Heart left ventricle (tissue), 16 donors: Measurements from ENCODE around the gene HOXD8. TPM values are rescaled to one million over a fixed set of nuclear protein-coding genes. Genes with fewer than 3 reads are reported as not detected.

Experiments used
- ATAC-seq, 4 donors: fragments of 200-7000 bp; cut with Tn5 transposase; one replicate each; pipeline ENCODE4 v1.9.1; 2020 to 2022; ENCODE audit warnings: moderate library complexity in 4 of 4, mild to moderate bottlenecking in 3 of 4, moderate number of reproducible peaks in 1 of 4
- DNase-seq, 5 donors: peaks; one replicate each; pipeline ENCODE4 v3.0.0-alpha.2; 2020
- H3K27ac ChIP-seq, 12 donors: fragments of 200-600 bp; sonication (generic) in 4 of 12; one replicate each; pipeline versions ENCODE4 v1.5.0 to v1.8.0; 2016 to 2022; ENCODE audit warnings: mild to moderate bottlenecking in 2 of 12
- H3K27me3 ChIP-seq, 9 donors: fragments of 200-600 bp; sonication (generic) in 2 of 9; one replicate each; pipeline versions ENCODE4 v1.5.1 to v1.8.0; 2016 to 2022; ENCODE audit warnings: mild to moderate bottlenecking in 3 of 9
- H3K36me3 ChIP-seq, 9 donors: fragments of 200-600 bp; sonication (generic) in 2 of 9; one replicate each; pipeline versions ENCODE4 v1.5.0 to v1.8.0; 2018 to 2022; ENCODE audit warnings: mild to moderate bottlenecking in 2 of 9
- H3K4me1 ChIP-seq, 12 donors: fragments of 200-600 bp; sonication (generic) in 4 of 12; one replicate each; pipeline versions ENCODE4 v1.5.0 to v1.8.0; 2016 to 2022; ENCODE audit warnings: mild to moderate bottlenecking in 3 of 12
- H3K4me3 ChIP-seq, 12 donors: fragments of 200-600 bp; sonication (generic) in 4 of 12; one replicate each; pipeline versions ENCODE4 v1.5.0 to v1.8.0; 2017 to 2022; ENCODE audit warnings: mild to moderate bottlenecking in 9 of 12, moderate library complexity in 4 of 12
- H3K9me3 ChIP-seq, 12 donors: fragments of 200-600 bp; sonication (generic) in 4 of 12; one replicate each; pipeline versions ENCODE4 v1.5.0 to v1.8.0; 2016 to 2022; ENCODE audit warnings: mild to moderate bottlenecking in 1 of 12
- POLR2A ChIP-seq, 2 donors: fragments of 450-650 bp; IDR thresholded peaks; one replicate each; pipeline ENCODE4 v1.6.1; 2017; ENCODE audit warnings: antibody characterized with exemption in 2 of 2, mild to moderate bottlenecking in 2 of 2, moderate library complexity in 2 of 2
- WGBS, 4 donors: extraction: QIAGEN DNeasy Blood & Tissue Kit in 2 of 4; methylation state at CpG; one replicate each; pipeline versions ENCODE4 v1.1.5 to v1.1.7; 2013 to 2018; 5-methylcytosine and 5-hydroxymethylcytosine counted together
- intact Hi-C, 10 donors: fragments of 100-400 bp; cut with DNase I; formaldehyde crosslinking; loops; one replicate each; pipeline versions ENCODE4 v1.11.1 to v1.14.2; 2022
- polyA plus RNA-seq, 2 donors: library from polyadenylated mRNA; stranded (reverse); fragments of 200-250 nt; gene quantifications; one replicate each; pipeline ENCODE4 v1.2.3, GENCODE V29; 2013
- total RNA-seq, 9 donors: library from RNA; depleted of rRNA in 2 of 9; stranded (reverse); fragments of >200 nt in 2 of 9; fragmentation: NEBNext Ultra II Directional in 3 of 9; extraction: Animal tissue kit (Norgen Biotek cat#: 25700) in 3 of 9; gene quantifications; one replicate each; pipeline versions ENCODE4 v1.1.0 to v1.2.4, GENCODE V29; 2016 to 2023
- TF ChIP-seq, protein P1 (sequence below), 12 donors: fragments of 200-600 bp; sonication (generic) in 4 of 12; IDR thresholded peaks; one replicate each; pipeline versions ENCODE4 v1.5.0 to v1.8.0; 2018 to 2022; ENCODE audit warnings: antibody characterized with exemption in 12 of 12, mild to moderate bottlenecking in 5 of 12
- donor health status: ischemic (EF 13 %, LVEDD 7.1; RV severe dilation, severe dysfunction).
- donor health status: healthy with polysubstance abuse.
- donor health status: DM: no; HTN: yes; CAD: no.
- donor health status: DM: no; HTN: no; CAD: no.
- donor health status: ischemic (EF 25% LVEDD 6.9; RV normal size, moderate dysfunction).
- donor health status: ischemic (EF 25% LVEDD 5.7; RV mildly dilated, moderate dysfunction).
- donor health status: healthy.
- donor health status: DM: yes; HTN: yes; CAD: no.
- donor health status: ischemic (EF 35%, LVEDD 5.7; RV mildly dilated, moderate dysfunction).
- donor health status: nonischemic (EF 11% LVEDD 7.7; RV severe dilation, severe dysfunction).
- donor health status: DM: yes; HTN: yes; CAD: no.
- donor health status: PGD.
- donor health status: ischemic (EF 29% LVEDD 5.4; RV normal size, mild dysfunction).
- donor health status: nonischemic (EF 23%, LVEDD 6.1; RV moderate dilation, normal function).

Gene HOXD8
- total and polyA plus RNA-seq, 11 donors = 0.21 to 1.8 (median 0.53) TPM

DNA sequence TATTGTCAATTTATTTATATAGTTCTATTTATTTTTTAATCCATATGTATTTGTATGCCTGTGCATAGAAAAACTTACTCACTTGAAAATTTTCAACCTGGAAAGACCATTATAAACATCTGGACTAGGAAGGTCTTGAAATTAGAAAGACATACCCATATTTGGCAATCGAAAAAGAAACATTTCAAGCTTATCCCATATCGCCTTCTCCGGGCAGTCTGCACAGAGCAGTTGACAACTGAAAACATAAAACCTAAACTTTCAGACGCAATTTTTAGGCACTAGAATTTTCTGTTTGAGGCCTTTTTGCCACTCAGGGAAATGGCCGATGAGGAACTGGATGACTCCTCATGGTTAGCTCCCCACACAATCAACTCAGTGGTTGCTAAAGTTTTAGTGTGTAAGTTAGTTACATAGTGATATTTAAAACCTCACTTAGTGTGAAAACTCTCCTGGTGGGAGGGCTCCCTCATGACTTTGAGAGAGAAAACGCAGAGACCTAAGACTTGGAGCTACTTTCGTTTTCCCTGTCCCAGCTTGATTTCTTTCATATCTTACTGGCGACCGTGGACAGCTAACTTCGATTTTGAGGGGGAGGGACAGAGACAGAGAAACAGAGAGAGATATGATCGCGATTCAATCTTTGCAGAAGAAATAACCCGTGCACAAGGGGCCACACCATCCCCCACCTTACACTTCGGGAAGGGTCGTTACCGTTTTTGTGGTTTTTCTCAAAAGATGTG lies 33.1 kb upstream of the HOXD8 start:
- Histone ChIP-seq H3K27ac (peak overlapping the region in 1 of 12 donors; percentile 86), H3K27me3 (peaks cover 93 to 100% (median 99%) of the 10 kb centered on the region in 9 donors), H3K9me3 (no peaks in the 10 kb centered on the region), H3K36me3 (no peaks in the 10 kb centered on the region), H3K4me1 (peaks cover 0 to 59% (median 18%) of the 10 kb centered on the region in 12 donors), H3K4me3 (peak overlapping the region in 10 of 12 donors; percentile 9 to 52 (median 41))
- DNase-seq (peak in 1 of 5 donors; percentile 11), ATAC-seq (no peak)
- TF ChIP-seq POLR2A (IDR thresholded peaks at IDR 0.05) = no peak
- TF ChIP-seq, protein P1, sequence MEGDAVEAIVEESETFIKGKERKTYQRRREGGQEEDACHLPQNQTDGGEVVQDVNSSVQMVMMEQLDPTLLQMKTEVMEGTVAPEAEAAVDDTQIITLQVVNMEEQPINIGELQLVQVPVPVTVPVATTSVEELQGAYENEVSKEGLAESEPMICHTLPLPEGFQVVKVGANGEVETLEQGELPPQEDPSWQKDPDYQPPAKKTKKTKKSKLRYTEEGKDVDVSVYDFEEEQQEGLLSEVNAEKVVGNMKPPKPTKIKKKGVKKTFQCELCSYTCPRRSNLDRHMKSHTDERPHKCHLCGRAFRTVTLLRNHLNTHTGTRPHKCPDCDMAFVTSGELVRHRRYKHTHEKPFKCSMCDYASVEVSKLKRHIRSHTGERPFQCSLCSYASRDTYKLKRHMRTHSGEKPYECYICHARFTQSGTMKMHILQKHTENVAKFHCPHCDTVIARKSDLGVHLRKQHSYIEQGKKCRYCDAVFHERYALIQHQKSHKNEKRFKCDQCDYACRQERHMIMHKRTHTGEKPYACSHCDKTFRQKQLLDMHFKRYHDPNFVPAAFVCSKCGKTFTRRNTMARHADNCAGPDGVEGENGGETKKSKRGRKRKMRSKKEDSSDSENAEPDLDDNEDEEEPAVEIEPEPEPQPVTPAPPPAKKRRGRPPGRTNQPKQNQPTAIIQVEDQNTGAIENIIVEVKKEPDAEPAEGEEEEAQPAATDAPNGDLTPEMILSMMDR (IDR thresholded peaks at IDR 0.05) = no peak
- intact Hi-C loops = loop anchor here in 5 of 10 donors (2.0 to 10.0 kb wide), 4 partner anchors 406 to 894 kb away; no protein-coding TSS in a partner anchor
- WGBS, 4 donors = 5 to 10% (median 8%) methylated on average over 16 of the region's 16 CpGs

DNA sequence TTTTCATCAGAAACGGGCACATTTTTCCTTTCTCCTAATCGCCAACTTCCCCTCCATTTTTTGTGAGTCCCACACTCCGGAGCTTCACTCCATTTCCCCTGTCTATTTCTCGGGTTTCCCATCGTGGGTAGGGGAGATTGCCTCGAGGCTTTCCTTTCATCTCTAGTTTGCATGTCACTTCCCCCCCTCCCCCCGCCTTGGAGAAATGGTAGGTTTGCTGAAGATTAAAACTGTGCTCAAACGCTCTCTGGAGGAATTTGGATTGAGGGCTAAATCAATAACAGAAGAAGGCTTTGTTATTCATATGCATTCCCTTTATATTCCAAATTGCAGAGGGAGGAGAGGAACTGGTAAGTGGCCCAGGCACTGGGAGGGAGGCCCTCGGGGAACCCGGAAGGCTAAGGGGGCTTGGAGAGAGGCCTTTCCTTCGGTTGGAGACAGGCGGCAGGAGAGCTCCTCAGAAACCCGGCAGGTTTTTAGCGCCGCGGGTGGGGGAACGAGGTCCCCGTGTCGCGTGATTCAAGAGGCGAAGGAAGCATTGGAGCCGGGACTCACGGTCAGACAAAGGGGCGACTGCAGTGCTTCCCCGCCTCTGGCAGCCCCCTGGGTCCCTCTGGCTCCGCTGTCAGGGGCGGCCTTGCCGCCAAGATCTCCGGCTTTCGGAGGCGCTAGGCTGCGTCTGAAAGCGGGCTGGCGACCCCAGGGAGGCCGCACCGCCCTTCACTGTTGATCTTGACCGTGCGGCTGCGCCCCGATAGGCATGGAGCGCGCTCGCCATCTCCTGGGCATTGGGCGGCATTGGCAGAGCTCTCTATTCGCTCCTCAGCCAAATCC lies 32.3 kb upstream of the HOXD8 start:
- H3K27me3 ChIP-seq = peaks cover 95 to 100% (median 99%) of the 10 kb centered on the region in 9 donors
- H3K36me3 ChIP-seq = no peaks in the 10 kb centered on the region
- peak overlapping the region in 1 of 12 donors; percentile 86 for H3K27ac ChIP-seq
- DNase-seq (peak; percentile 32 to 77 (median 50)), ATAC-seq (peak; percentile 65 to 89 (median 86))
- H3K9me3 ChIP-seq = no peaks in the 10 kb centered on the region
- 2% methylated on average over 33 to 45 of the region's 45 CpGs for WGBS, 4 donors
- intact Hi-C loops = loop anchor here in 5 of 10 donors (2.0 to 10.0 kb wide), 4 partner anchors 406 to 895 kb away; no protein-coding TSS in a partner anchor
- peaks cover 0 to 51% (median 18%) of the 10 kb centered on the region in 12 donors for H3K4me1 ChIP-seq
- TF ChIP-seq, protein P1 (IDR thresholded peaks at IDR 0.05) = peak; percentile 55 to 84 (median 74)
- no peak for TF ChIP-seq POLR2A (IDR thresholded peaks at IDR 0.05)
- H3K4me3 ChIP-seq = peak overlapping the region in 11 of 12 donors; percentile 9 to 52 (median 40)

DNA sequence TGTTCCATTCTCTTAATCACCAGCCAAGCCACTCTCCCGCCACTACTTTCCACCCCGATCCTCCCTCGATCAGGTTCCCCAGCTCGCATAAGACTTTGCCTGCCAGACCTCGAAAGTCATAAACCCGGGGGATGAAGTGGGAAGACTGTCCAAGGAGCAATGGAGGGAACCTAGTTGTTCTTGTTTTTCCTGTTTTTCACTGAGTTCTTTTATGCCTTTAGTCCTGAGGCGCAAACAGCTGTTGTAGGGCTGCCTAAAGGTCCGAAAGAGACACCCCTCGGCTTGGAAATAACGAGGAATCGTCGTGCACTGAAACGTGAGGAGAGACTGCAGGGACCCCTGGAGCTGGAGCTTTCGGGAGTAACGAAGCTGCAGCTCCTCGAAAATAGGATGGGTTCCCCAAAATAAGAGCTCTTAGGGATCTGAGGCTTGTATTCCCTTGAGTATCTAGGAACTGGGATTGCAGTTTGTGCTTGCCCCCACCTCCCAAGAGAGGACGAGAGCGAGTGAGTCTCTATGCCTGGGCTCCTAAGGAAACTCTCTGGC lies 31.6 kb upstream of the HOXD8 start:
- ATAC-seq (no peak), DNase-seq (no peak)
- peaks cover 94 to 100% (median 100%) of the 10 kb centered on the region in 9 donors for H3K27me3 ChIP-seq
- no peak for TF ChIP-seq POLR2A (IDR thresholded peaks at IDR 0.05)
- peak overlapping the region in 5 of 12 donors; percentile 27 to 52 (median 40) for H3K4me3 ChIP-seq
- WGBS, 4 donors = 2 to 4% (median 3%) methylated on average over 16 to 18 of the region's 18 CpGs
- peak overlapping the region in 1 of 12 donors; percentile 86 for H3K27ac ChIP-seq
- peaks cover 0 to 44% (median 18%) of the 10 kb centered on the region in 12 donors for H3K4me1 ChIP-seq
- intact Hi-C loops = loop anchor here in 5 of 10 donors (2.0 to 10.0 kb wide), 4 partner anchors 407 to 896 kb away; no protein-coding TSS in a partner anchor
- H3K36me3 ChIP-seq = no peaks in the 10 kb centered on the region
- H3K9me3 ChIP-seq = no peaks in the 10 kb centered on the region

DNA sequence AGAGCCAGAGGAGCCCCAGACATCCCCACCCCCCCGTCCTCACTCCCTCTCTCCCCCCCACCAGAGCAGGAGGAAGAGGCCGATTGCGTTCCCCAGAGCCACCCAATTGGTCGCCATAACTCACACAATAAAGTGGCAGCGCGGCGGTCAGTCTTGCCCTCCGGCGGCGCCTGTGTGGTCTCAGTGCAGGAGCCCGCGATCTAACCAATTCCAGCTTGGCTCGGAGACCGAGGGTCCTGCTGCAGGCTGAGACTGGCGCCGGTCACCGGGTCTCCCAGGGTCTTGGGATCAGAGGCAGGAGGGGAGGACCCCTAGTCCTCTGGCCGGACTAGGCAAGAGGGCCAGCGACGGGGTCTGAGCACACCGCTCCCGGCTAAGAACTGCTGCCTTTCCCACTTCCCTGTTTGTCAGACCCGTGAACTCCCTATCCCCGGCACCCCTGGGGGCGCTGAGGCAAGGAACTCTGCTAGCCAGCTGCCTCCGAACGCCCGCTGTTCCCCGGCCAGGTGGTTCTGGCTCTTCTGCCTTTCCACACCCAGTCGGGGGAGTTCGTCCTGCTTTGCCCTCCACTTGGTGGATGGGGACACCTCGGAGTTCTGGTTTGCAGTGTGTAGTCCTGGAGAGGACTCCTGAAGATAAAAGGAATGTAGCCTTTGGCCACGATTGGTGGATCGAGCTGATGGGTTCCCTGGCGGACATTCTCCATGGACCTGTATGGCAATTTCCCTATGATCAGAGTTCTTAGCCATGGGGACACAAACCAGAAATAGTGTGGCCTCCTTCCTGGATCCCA lies 30.9 kb upstream of the HOXD8 start:
- Histone ChIP-seq H3K4me1 (peaks cover 0 to 37% (median 16%) of the 10 kb centered on the region in 12 donors), H3K27me3 (peaks cover 92 to 100% (median 100%) of the 10 kb centered on the region in 9 donors), H3K4me3 (no peak overlapping the region), H3K27ac (peak overlapping the region in 1 of 12 donors; percentile 86), H3K9me3 (no peaks in the 10 kb centered on the region), H3K36me3 (no peaks in the 10 kb centered on the region)
- DNase-seq (peak in 1 of 5 donors; percentile 14), ATAC-seq (no peak)
- TF ChIP-seq POLR2A (IDR thresholded peaks at IDR 0.05) = no peak
- TF ChIP-seq, protein P1 (IDR thresholded peaks at IDR 0.05) = no peak
- 2 to 11% (median 5%) methylated on average over 12 to 35 of the region's 35 CpGs for WGBS, 4 donors
- intact Hi-C loops = loop anchor here in 4 of 10 donors (5.0 to 10.0 kb wide), 3 partner anchors 844 to 896 kb away; no protein-coding TSS in a partner anchor
